GM18867 (cell line): ENCODE measurements around the gene WASL.

Experiments used
- ATAC-seq: cut with Tn5 transposase; IDR thresholded peaks from one replicate; pipeline ENCODE4 v1.9.1; 2021; ENCODE audit warnings: mild to moderate bottlenecking, moderate library complexity; ENCODE audit not compliant: unreplicated experiment

Gene WASL

GRCh38 chr7:123661765-123662164, 87.0 kb downstream of the WASL start:
- no peak for ATAC-seq

- ATAC-seq = no peak
These were observed 88.1 kb downstream of the WASL start for GRCh38 chr7:123660514-123661354.

- ATAC-seq = no peak
These were observed 90.8 kb downstream of the WASL start for GRCh38 chr7:123658023-123658422.

GRCh38 chr7:123657304-123657685, 91.5 kb downstream of the WASL start:
- ATAC-seq = no peak

GRCh38 chr7:123656544-123657303, 92.1 kb downstream of the WASL start:
- no peak for ATAC-seq

- no peak for ATAC-seq
These were observed 93.2 kb downstream of the WASL start, which contains the start of gene LMOD2 for GRCh38 chr7:123655614-123656013. Gene LMOD2 (plus strand): TSS chr7:123655866. CDS start chr7:123655964, 98 bp downstream.

- no peak for ATAC-seq
These were observed 95.6 kb downstream of the WASL start for GRCh38 chr7:123653162-123653561.

GRCh38 chr7:123652406-123652805, 96.4 kb downstream of the WASL start:
- no peak for ATAC-seq

GRCh38 chr7:123650595-123650994, 98.2 kb downstream of the WASL start:
- ATAC-seq = no peak

GRCh38 chr7:123649964-123650363, 98.8 kb downstream of the WASL start:
- no peak for ATAC-seq

GRCh38 chr7:123647106-123647730, 101.6 kb downstream of the WASL start:
- no peak for ATAC-seq

- ATAC-seq = no peak
These were observed 103.3 kb downstream of the WASL start for GRCh38 chr7:123645516-123645915.

GRCh38 chr7:123643495-123644441, 105.0 kb downstream of the WASL start:
- ATAC-seq = no peak

GRCh38 chr7:123641901-123642300, 106.9 kb downstream of the WASL start:
- ATAC-seq = no peak

GRCh38 chr7:123640583-123640982, 108.2 kb downstream of the WASL start:
- no peak for ATAC-seq

- ATAC-seq = no peak
These were observed 109.2 kb downstream of the WASL start for GRCh38 chr7:123639631-123640030.

GRCh38 chr7:123637878-123638277, 110.9 kb downstream of the WASL start:
- no peak for ATAC-seq

- no peak for ATAC-seq
These were observed 111.6 kb downstream of the WASL start for GRCh38 chr7:123637203-123637602.

GRCh38 chr7:123635551-123636359, 113.0 kb downstream of the WASL start:
- no peak for ATAC-seq
